ENCODE results near the gene KRTAP5-4.

The KRTAP5-4 gene

DNA sequence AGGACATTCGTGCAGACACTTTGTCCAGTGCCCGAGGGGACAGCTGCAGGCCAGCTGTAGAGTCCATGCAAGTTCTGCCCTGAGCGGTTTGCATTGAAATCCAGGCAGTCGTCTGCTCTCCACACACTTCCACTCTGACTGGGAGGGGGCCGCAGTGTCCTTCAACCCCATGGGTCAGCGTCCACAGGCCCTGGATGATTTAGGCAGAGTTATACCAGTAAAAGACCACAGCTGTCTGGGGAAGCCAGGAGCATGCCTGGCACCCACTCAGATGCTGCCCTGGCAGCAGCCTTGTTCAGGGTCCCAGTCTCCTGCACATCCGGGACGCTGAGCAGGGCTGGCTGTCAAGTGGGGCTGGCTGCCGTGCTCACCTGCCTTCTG, 34.1 kb upstream of the KRTAP5-4 start:
- TF ChIP-seq, protein P1, sequence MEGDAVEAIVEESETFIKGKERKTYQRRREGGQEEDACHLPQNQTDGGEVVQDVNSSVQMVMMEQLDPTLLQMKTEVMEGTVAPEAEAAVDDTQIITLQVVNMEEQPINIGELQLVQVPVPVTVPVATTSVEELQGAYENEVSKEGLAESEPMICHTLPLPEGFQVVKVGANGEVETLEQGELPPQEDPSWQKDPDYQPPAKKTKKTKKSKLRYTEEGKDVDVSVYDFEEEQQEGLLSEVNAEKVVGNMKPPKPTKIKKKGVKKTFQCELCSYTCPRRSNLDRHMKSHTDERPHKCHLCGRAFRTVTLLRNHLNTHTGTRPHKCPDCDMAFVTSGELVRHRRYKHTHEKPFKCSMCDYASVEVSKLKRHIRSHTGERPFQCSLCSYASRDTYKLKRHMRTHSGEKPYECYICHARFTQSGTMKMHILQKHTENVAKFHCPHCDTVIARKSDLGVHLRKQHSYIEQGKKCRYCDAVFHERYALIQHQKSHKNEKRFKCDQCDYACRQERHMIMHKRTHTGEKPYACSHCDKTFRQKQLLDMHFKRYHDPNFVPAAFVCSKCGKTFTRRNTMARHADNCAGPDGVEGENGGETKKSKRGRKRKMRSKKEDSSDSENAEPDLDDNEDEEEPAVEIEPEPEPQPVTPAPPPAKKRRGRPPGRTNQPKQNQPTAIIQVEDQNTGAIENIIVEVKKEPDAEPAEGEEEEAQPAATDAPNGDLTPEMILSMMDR (conservative IDR thresholded peaks at IDR 0.05; ENCODE audit: low read length) = no peak
- H3K4me3 ChIP-seq (ENCODE audit: low read length) = no peak overlapping the region
- no peak for DNase-seq (ENCODE audit: low read depth)

DNA sequence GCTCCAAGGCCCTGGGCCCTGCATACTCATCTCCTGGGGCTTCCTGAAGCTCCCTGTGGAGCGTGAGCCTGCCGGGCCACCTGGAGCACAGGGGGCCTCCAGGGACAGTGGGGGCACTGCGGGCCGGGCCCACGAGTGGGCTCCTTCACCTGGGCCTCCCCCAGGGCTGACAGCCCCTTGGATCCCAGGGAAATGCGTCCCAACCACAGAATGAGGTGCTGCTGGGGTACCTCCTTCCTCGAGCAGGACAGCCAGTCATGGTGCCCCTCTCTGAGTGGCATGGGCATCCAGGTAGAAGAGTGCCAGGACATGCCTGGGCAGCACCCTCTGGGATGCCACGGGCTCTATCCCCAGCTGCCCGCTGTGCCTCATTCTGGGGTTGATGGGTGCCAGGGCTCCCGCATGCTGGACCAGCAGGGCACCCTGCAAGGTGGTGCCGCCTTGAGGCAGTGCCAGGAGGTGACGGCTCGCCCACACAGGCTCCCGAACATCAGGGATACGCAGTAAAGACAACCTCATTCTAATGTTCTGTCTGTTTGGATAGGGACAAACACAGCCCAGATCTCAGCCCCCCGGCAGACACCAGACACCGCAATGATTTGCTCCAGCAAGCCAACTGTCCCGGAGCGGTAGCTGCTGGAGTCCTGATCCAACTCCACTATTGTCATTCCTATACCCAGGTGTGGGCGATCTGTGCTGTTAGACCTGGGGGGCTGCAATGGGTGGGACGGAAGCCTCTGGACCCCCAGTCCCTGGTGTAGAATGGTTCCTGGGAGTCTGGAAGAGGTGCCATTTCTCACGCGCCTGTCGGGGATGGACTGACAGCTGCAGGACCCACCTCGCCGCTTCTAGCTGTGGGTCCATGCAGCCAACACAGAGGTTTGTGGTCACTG, 33.5 kb upstream of the KRTAP5-4 start:
- TF ChIP-seq, protein P1 (conservative IDR thresholded peaks at IDR 0.05; ENCODE audit: low read length) = no peak
- DNase-seq (ENCODE audit: low read depth) = no peak
- H3K4me3 ChIP-seq (ENCODE audit: low read length) = no peak overlapping the region

- no peak overlapping the region for H3K4me3 ChIP-seq (ENCODE audit: low read length)
- TF ChIP-seq, protein P1 (conservative IDR thresholded peaks at IDR 0.05; ENCODE audit: low read length) = no peak
- DNase-seq (ENCODE audit: low read depth) = no peak
Observed at GRCh38 chr11:1654388-1655167, 32.6 kb upstream of the KRTAP5-4 start.

GRCh38 chr11:1653541-1654387, 31.8 kb upstream of the KRTAP5-4 start:
- no peak overlapping the region for H3K4me3 ChIP-seq (ENCODE audit: low read length)
- TF ChIP-seq, protein P1 (conservative IDR thresholded peaks at IDR 0.05; ENCODE audit: low read length) = no peak
- DNase-seq (ENCODE audit: low read depth) = no peak

GRCh38 chr11:1652771-1653540, 31.0 kb upstream of the KRTAP5-4 start:
- DNase-seq (ENCODE audit: low read depth) = peak; percentile 34
- no peak overlapping the region for H3K4me3 ChIP-seq (ENCODE audit: low read length)
- TF ChIP-seq, protein P1 (conservative IDR thresholded peaks at IDR 0.05; ENCODE audit: low read length) = peak; percentile 84

DNA sequence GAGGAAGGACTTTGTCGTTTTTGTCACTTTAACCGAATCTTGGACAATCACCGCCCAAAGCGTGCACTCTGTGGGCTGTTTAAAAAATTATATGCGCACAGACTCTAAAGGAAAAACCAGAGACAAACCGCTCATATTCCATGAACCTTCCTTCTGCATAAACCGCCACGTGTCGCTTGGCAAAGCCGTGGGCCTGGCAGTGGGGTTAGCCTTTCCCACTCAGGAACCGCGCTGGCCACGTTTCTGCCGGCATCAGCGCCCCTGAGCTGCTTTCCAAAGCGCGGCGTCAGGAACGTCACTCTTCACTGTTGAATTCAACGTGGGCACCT, 30.5 kb upstream of the KRTAP5-4 start:
- TF ChIP-seq, protein P1 (conservative IDR thresholded peaks at IDR 0.05; ENCODE audit: low read length) = no peak
- DNase-seq (ENCODE audit: low read depth) = no peak
- H3K4me3 ChIP-seq (ENCODE audit: low read length) = no peak overlapping the region

All from AG10803 (cell line).